ENCODE results near the gene CFAP299. TPM values are rescaled to one million over a fixed set of nuclear protein-coding genes. Genes with fewer than 3 reads are reported as not detected.

Gene CFAP299
- total and polyA plus RNA-seq, 2 of the 8 experiments (the other 6 are each of a cell fraction or from before 2014, with no cell fraction given), result not detected

- Histone ChIP-seq H3K23me2 (ENCODE audit: low read depth, low read length) (no peaks in the 10 kb centered on the region), H3K4me3 (ENCODE audit: extremely low read depth in 1 of 4, insufficient read depth in 2 of 4, low read depth in 3 of 4, low read length in 4 of 4) (no peak overlapping the region), H2BK20ac (ENCODE audit: low read length) (no peak overlapping the region), H2BK12ac (ENCODE audit: low read depth, low read length) (no peak overlapping the region), H4K91ac (replicated peaks; ENCODE audit: insufficient read length, low read length) (no peak overlapping the region), H2AFZ (ENCODE audit: low read length) (no peak overlapping the region), H2AK5ac (ENCODE audit: low read depth, low read length) (no peak overlapping the region), H3K36me3 (ENCODE audit: control insufficient read depth in 2 of 4, insufficient read depth in 4 of 4, low read length in 3 of 4) (0 out of 8 replicates have a peak, but pooled peaks cover 0 to 3% (median 0%) of the 10 kb centered on the region in 4 experiments), H3K9me3 (ENCODE audit: insufficient read depth in 2 of 2, low read depth in 1 of 2, low read length in 1 of 2) (peaks cover 3 to 7% of the 10 kb centered on the region in 2 experiments; a peak in 1 of 4 replicates), H2BK15ac (ENCODE audit: low read length) (no peak overlapping the region), H3K4ac (replicated peaks; ENCODE audit: insufficient read length, low read depth, low read length) (no peak overlapping the region), H3K4me1 (replicated peaks in 1 of 4; ENCODE audit: control insufficient read depth in 3 of 4, insufficient read depth in 4 of 4, low read length in 3 of 4) (peaks cover 0 to 5% (median 1%) of the 10 kb centered on the region in 4 experiments; a peak in 2 of 7 replicates), H3K56ac (replicated peaks; ENCODE audit: insufficient read length, low read depth, low read length) (no peak overlapping the region), H4K5ac (ENCODE audit: insufficient read length, low read depth, low read length) (no peak overlapping the region), H2BK120ac (replicated peaks; ENCODE audit: low read depth, low read length) (no peak overlapping the region), H3K18ac (ENCODE audit: extremely low read depth, low read length) (no peak overlapping the region), H4K20me1 (replicated peaks in 1 of 2; ENCODE audit: control insufficient read depth in 1 of 2, insufficient read depth in 2 of 2, low read length in 2 of 2) (no peaks in the 10 kb centered on the region), H3K9ac (replicated peaks in 1 of 4; ENCODE audit: extremely low read depth in 1 of 4, low read depth in 3 of 4, low read length in 3 of 4) (no peak overlapping the region), H4K8ac (ENCODE audit: extremely low read depth, insufficient read depth, low read length) (no peak overlapping the region), H3K14ac (ENCODE audit: insufficient read length) (no peak overlapping the region), H3K27me3 (replicated peaks in 1 of 4; ENCODE audit: control insufficient read depth in 3 of 4, extremely low read depth in 1 of 4, insufficient read depth in 3 of 4, low read length in 3 of 4) (no peaks in the 10 kb centered on the region), H3K79me2 (ENCODE audit: control insufficient read depth in 1 of 2, insufficient read depth in 2 of 2, low read length in 2 of 2) (no peaks in the 10 kb centered on the region), H3K23ac (ENCODE audit: insufficient read length) (no peak overlapping the region), H2BK5ac (ENCODE audit: low read depth, low read length) (no peak overlapping the region), H3K4me2 (ENCODE audit: insufficient read depth in 1 of 2, low read depth in 2 of 2, low read length in 2 of 2) (no peak overlapping the region), H3K27ac (ENCODE audit: low read depth, low read length) (no peak overlapping the region), H3K79me1 (ENCODE audit: low read depth, low read length) (no peaks in the 10 kb centered on the region)
- DNase-seq (ENCODE audit: low read depth in 1 of 2, low spot score in 2 of 2) (no peak), FAIRE-seq (no peak)
- WGBS, 2 experiments (ENCODE audit: extremely low coverage in 1 of 2, insufficient coverage in 1 of 2, insufficient read length in 1 of 2, insufficient replicate concordance in 2 of 2, low coverage in 1 of 2, low lambda C conversion rate in 2 of 2, missing lambda C conversion rate in 1 of 2), result 91% methylated on average over 3 of the region's 3 CpGs; no CpG with 5 or more reads in 1 of the 2 experiments
- ChIA-PET POLR2A (ENCODE audit: partially characterized antibody) (no interaction called here), CTCF (ENCODE audit: partially characterized antibody) (interaction anchor here (0.5 kb wide), 1 partner anchor 78 kb away, joined by 3 read pairs; no protein-coding TSS in a partner anchor)
- TF ChIP-seq EP300 (IDR thresholded peaks at IDR 0.05; ENCODE audit: borderline replicate concordance in 1 of 2, low read depth in 2 of 2, low read length in 2 of 2), result no peak
- TF ChIP-seq TAF1 (IDR thresholded peaks at IDR 0.05; ENCODE audit: low read depth, low read length), result no peak
- TF ChIP-seq RNF2 (IDR thresholded peaks at IDR 0.05; ENCODE audit: borderline replicate concordance, low read depth, low read length, missing control alignments, poor library complexity, severe bottlenecking), result no peak
- no peak for TF ChIP-seq TEAD4 (IDR thresholded peaks at IDR 0.05; ENCODE audit: low read depth, low read length)
- TF ChIP-seq GABPA (IDR thresholded peaks at IDR 0.05; ENCODE audit: borderline replicate concordance, insufficient read depth, low read length), result no peak
- TF ChIP-seq KDM5A (IDR thresholded peaks at IDR 0.05; ENCODE audit: low read length), result no peak
- no peak for TF ChIP-seq POU5F1 (IDR thresholded peaks at IDR 0.05; ENCODE audit: low read depth, low read length)
- TF ChIP-seq SP2 (IDR thresholded peaks at IDR 0.05; ENCODE audit: low read length), result no peak
- TF ChIP-seq SP1 (IDR thresholded peaks at IDR 0.05; ENCODE audit: low read depth, low read length), result no peak
- no peak for TF ChIP-seq SAP30 (IDR thresholded peaks at IDR 0.05; ENCODE audit: insufficient read depth, insufficient replicate concordance, low read length)
- TF ChIP-seq FOSL1 (IDR thresholded peaks at IDR 0.05; ENCODE audit: insufficient read depth, low read depth, low read length), result no peak
- TF ChIP-seq ATF3 (IDR thresholded peaks at IDR 0.05; ENCODE audit: insufficient read depth, low read depth, low read length), result no peak
- no peak for TF ChIP-seq CHD1 (IDR thresholded peaks at IDR 0.05; ENCODE audit: low read depth, low read length)
- no peak for TF ChIP-seq YY1 (IDR thresholded peaks at IDR 0.05; ENCODE audit: low read depth, low read length)
Measured at GRCh38 chr4:80305466-80305865, 30.1 kb upstream of the CFAP299 start.
